GM12892 (cell line): ENCODE results near the gene ZNF606.
"Not testable (repeated sequence)": the region's sequence is repeated elsewhere in the genome, so short reads cannot be mapped to it uniquely, and the experiment has no call there.

Experiments used
- DNase-seq: peaks from one replicate; pipeline ENCODE4 v3.0.0; 2011; ENCODE audit not compliant: insufficient read length
- FAIRE-seq: peaks from 2 replicates; lab custom pipeline; 2011; peaks lifted over from hg19 to GRCh38; lab: Jason Lieb, UNC
- POLR2A ChIP-seq: IDR thresholded peaks from 2 replicates; pipeline ENCODE4 v1.6.1; 2011; ENCODE audit warnings: low read depth, low read length, control low read depth
- POLR2AphosphoS5 ChIP-seq: IDR thresholded peaks from 2 replicates; pipeline ENCODE4 v1.6.1; 2011; ENCODE audit warnings: low read depth, low read length, control low read depth
- TAF1 ChIP-seq: IDR thresholded peaks from 2 replicates; pipeline ENCODE4 v1.6.1; 2011; ENCODE audit warnings: low read depth, mild to moderate bottlenecking, control low read depth, low read length, borderline replicate concordance

Gene ZNF606

DNA sequence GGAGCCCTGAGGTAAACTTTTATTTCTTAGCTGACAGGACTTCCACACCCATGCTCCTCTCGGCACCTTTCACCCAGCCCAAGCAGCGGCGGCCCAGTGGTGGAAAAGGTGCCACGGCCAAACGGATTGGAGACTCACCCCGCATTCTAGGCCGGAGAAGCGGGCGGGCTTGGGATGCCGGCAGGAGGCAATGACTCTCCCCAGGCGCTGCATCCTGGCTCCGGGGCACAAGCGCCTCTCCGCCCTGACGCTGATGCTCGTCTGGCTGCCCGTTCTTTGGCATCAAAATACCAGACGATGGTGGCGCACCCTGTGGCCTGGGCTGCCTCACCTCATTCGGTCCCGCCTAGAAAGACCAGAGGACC is 6.7 kb upstream of the ZNF606 start:
- FAIRE-seq (no peak), DNase-seq (no peak)
- TF ChIP-seq TAF1 (no peak), POLR2AphosphoS5 (no peak), POLR2A (no peak)

- DNase-seq, FAIRE-seq: not testable (repeated sequence)
Measured at GRCh38 chr19:58008877-58009276, 6.3 kb upstream of the ZNF606 start.

DNA sequence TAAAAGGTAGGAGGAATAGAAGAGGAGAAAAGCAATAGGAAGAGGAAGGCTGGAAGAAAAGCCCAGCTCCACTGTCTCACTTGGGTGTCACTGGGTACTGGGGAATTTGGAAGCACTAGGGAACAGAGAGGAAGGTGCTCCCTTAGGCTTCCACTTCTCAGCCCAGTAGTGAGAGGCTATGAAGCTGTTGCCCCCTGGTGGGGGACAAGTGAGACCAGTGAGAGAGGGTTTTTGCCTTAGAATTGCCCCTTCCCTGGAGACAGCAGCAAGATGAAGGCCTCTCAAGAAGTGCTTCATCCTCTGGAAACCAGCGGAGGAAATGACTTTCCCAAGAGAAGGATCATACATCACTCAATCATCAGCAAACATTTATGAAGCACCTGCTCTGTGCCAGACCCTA is 4.7 kb upstream of the ZNF606 start:
- no peak for DNase-seq
- FAIRE-seq = no peak
- no peak for TF ChIP-seq POLR2AphosphoS5
- TF ChIP-seq POLR2A = no peak
- TF ChIP-seq TAF1 = no peak

- FAIRE-seq = no peak
- no peak for DNase-seq
- TF ChIP-seq POLR2AphosphoS5 (no peak), TAF1 (no peak), POLR2A (no peak)
Measured at GRCh38 chr19:58003174-58003828, 681 bp upstream of the ZNF606 start.

DNA sequence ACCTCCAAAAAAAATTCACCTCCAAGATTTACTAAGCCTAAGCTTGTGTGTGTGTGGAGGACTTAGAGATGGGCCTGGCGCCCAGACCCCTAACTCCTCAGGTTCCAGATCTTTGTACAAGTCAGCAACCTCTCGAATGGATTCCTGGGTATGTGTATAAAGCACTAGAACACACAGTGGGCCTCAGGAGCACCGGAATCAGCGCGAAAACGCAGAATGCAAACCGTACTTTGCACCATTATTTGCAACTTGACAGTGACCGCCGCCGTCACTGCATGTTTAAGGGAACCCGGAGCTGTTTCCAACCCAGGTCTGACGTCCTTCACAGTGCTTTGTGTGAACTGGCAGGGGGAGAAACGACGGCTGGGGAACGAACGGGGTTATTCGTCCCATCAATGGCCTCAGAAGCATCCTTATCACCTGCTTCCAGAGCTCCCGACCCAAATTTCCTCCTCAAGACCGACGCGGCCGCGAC is 688 bp downstream of the ZNF606 start:
- TF ChIP-seq POLR2A = no peak
- TF ChIP-seq POLR2AphosphoS5 = no peak
- no peak for TF ChIP-seq TAF1
- no peak for FAIRE-seq
- DNase-seq = no peak

DNA sequence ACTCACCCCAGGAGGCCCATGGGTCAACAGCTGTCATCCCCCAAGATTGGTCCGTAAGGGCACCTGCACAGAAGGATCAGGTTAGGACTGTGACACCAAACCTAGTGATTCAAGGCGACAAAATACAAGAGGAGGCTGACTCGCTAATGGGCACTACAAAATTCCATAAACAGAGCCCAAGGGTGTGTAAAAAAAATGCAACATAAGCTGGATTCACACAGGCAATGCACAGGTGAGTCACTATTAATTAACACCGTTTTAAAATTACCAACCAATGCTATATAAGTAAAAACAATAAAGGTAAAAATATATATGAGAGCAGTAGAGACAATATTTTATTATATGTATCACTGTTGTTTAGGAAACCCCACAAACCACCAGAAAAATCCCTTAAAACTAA is 1.9 kb downstream of the ZNF606 start:
- TF ChIP-seq POLR2AphosphoS5 (no peak), TAF1 (no peak), POLR2A (no peak)
- FAIRE-seq (no peak), DNase-seq (no peak)

- TF ChIP-seq POLR2AphosphoS5 = no peak
- FAIRE-seq = no peak
- no peak for DNase-seq
Measured at GRCh38 chr19:57992841-57993240, 9.8 kb downstream of the ZNF606 start.

GRCh38 chr19:57978586-57979289 is 23.9 kb downstream of the ZNF606 start:
- no peak for TF ChIP-seq POLR2AphosphoS5
- no peak for TF ChIP-seq TAF1
- no peak for TF ChIP-seq POLR2A
- FAIRE-seq (no peak), DNase-seq (no peak)

- DNase-seq = no peak
- TF ChIP-seq POLR2A (no peak), TAF1 (no peak), POLR2AphosphoS5 (no peak)
- FAIRE-seq = no peak
Measured at GRCh38 chr19:57974434-57974833, 28.2 kb downstream of the ZNF606 start, which contains the start of gene C19orf18. C19orf18 (minus strand) TSS chr19:57974534; CDS start chr19:57974432, 102 bp downstream.

GRCh38 chr19:57964761-57965160 is 37.9 kb downstream of the ZNF606 start:
- DNase-seq (no peak), FAIRE-seq (no peak)
- no peak for TF ChIP-seq POLR2AphosphoS5
- TF ChIP-seq TAF1 = no peak
- TF ChIP-seq POLR2A = no peak

DNA sequence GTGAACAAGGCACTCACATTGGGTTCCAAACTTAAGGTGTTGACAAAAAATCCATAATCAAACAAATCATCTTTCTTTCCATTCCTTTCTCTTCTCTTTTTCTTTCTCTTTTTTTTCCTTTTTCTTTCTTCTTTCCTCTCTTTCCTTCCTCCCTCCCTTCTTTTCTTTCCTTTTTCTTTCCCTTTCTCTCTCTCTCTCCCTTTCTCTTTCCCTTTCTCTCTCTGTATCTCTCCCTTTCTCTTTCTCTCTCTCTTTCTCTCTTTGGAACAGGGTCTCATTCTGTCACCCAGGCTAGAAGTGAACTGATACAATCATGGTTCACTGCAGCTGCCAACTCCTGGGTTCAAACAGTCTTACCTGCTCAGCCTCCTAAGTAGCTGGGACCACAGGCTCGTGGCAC is 40.8 kb downstream of the ZNF606 start:
- TF ChIP-seq TAF1 (no peak), POLR2AphosphoS5 (no peak), POLR2A (no peak)
- FAIRE-seq = no peak
- DNase-seq = no peak

- no peak for TF ChIP-seq POLR2AphosphoS5
- no peak for TF ChIP-seq TAF1
- TF ChIP-seq POLR2A = no peak
- DNase-seq = no peak
- FAIRE-seq = no peak
Measured at GRCh38 chr19:57954996-57955395, 47.6 kb downstream of the ZNF606 start.

DNA sequence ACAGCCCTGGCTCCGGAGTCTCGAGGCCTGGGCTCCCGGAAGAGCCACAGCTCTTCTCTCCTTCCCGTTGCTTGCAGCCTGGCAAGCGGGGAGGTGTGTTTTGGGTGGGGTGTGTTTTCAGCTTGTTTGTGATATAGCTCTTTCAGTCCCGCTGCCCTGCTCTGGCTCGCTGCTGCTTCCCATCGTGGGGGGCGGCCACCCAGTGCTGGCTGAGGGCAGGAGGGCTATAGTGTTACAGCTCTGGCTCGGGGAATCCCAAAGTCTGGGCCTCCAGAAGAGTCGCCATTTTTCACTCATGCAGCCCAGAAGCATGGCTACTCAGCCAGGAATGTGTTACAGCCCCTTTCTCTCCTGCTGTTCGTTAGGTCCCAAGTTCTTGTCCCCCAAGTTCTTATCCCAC is 52.9 kb downstream of the ZNF606 start:
- TF ChIP-seq POLR2AphosphoS5 = no peak
- TF ChIP-seq POLR2A = no peak
- TF ChIP-seq TAF1 = no peak
- no peak for DNase-seq
- no peak for FAIRE-seq
